ENCODE results near the gene PTBP2.

Gene PTBP2, protein sequence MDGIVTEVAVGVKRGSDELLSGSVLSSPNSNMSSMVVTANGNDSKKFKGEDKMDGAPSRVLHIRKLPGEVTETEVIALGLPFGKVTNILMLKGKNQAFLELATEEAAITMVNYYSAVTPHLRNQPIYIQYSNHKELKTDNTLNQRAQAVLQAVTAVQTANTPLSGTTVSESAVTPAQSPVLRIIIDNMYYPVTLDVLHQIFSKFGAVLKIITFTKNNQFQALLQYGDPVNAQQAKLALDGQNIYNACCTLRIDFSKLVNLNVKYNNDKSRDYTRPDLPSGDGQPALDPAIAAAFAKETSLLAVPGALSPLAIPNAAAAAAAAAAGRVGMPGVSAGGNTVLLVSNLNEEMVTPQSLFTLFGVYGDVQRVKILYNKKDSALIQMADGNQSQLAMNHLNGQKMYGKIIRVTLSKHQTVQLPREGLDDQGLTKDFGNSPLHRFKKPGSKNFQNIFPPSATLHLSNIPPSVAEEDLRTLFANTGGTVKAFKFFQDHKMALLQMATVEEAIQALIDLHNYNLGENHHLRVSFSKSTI

GRCh38 chr1:96721416-96722160 is at the start of gene PTBP2:
PTBP2 (plus strand) TSS chr1:96721784; CDS start chr1:96721865, 81 bp downstream.
- peak; percentile 62 for DNase-seq

GRCh38 chr1:96674915-96675314 is 46.7 kb upstream of the PTBP2 start:
- no peak for DNase-seq

GRCh38 chr1:96682056-96682455 is 39.5 kb upstream of the PTBP2 start:
- DNase-seq = no peak

- no peak for DNase-seq
Measured at GRCh38 chr1:96683931-96684330, 37.7 kb upstream of the PTBP2 start.

GRCh38 chr1:96684744-96685143 is 36.8 kb upstream of the PTBP2 start:
- DNase-seq = no peak

- no peak for DNase-seq
Measured at GRCh38 chr1:96688767-96689166, 32.8 kb upstream of the PTBP2 start.

DNA sequence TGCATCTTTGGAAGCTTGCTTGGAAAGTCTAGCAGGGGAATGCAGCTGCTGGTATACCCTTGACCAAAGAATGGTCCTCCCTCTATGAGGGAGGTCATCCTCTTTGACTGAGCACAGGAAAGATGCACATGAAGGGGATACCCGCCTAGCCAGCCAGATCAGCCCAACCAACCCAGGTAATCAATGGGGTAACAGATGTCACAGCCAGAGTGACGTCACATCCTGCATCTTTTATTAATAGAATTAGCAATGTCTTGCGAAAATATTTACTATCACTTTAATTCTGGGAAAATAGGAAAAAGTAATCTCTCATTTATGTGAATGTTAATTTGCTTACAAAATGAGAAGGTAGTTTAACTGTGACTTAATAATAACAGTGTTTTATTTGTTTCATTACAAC is 25.6 kb upstream of the PTBP2 start:
- DNase-seq = no peak

DNA sequence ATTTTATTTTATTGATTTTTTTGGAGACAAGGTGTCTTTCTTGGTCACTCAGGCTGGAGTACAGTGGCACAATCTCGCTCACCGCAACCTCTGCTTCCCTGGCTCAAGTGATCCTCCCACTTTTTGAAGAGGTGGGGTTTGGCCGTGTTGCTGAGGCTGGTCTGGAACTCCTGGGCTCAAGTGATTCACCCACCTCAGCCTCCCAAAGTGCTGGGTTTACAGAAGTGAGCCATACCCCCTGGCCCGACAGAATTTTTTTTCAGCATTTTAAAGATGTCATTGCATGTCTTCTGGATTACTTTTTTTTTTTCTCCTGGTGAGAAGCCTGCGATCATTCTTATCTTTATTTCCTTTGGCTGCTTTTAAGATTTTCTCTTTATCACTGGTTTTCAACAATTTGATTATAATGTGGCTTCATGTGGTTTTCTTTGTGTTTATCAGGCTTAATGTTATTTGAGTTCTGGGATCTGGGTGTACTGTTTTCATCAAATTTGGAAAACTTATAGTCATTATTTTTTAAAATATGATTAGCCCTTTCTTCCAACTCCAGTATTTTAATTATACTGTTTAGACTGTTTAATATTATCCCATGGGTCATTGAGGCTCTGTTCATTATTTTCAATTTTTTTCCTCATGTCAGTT is 23.1 kb upstream of the PTBP2 start:
- DNase-seq = no peak

DNA sequence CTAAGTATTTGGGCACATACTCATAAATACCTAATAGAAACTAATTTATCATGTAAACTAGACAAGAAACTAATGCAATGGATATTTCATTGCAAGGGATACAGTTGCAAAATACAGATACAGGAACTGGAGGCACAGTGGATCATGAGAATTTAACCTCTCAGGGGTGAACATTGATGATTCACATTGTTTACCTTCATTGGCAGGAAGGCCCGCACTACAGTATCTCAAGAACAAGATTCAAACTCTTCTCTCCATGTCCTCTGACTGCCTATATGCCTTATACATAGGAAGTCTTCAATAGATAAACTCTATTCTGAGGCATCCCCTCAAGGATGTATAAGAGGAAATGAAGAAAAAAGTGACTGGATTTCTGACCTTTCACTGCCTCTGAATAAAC is 18.4 kb upstream of the PTBP2 start:
- DNase-seq = no peak

- DNase-seq = no peak
Measured at GRCh38 chr1:96707023-96707422, 14.6 kb upstream of the PTBP2 start.

GRCh38 chr1:96708482-96708881 is 13.1 kb upstream of the PTBP2 start:
- no peak for DNase-seq

DNA sequence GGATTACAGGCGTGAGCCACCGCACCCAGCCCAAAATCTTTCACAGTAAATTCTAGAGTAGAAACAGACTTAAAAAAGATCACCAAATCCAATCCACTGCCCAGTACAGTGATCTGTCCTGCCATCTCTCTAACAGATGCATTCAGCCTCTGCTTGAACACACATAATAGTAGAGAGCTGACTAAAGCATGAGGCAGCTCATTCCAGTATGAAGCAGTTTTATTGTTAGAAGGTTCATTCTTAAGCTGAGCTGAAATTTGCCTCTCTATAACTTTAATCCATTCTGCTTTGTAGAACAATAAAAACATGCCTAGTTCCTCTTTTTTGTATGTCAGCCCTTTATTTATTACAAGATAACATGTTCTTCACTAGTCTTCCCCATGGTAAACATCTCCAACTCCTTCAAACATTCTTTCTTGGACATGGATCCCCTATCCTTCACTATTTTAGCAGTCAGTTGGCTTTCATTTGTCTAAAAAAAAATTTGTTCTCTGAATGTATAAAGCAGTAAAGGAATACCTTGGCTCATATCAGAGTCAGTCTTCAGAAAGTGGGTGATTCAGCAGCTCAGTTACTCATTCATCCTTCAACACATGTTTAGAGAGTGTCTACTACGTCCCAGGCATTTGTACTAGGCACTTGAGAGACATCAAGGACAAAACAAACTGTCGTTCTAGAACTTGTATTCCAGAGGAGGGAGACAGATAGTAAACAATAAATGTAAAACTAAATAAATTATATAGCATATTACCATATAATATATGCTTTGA is 10.7 kb upstream of the PTBP2 start:
- no peak for DNase-seq

DNA sequence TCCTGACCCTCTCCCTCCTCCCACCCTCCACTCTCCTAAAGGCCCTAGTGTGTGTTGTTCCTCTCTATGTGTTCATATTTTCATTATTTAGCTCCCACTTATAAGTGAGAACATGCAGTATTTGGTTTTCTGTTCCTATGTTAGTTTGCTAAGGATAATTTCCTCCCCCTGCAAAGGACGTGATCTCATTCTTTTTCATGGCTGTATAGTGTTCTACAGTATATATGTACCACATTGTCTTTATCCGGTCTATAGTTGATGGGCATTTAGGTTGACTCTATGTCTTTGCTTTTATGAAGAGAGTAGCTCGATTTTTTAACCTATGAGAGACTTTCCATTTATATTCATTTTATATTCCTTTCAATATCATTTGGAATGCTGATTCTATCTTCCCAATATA is 7.9 kb upstream of the PTBP2 start:
- no peak for DNase-seq

DNA sequence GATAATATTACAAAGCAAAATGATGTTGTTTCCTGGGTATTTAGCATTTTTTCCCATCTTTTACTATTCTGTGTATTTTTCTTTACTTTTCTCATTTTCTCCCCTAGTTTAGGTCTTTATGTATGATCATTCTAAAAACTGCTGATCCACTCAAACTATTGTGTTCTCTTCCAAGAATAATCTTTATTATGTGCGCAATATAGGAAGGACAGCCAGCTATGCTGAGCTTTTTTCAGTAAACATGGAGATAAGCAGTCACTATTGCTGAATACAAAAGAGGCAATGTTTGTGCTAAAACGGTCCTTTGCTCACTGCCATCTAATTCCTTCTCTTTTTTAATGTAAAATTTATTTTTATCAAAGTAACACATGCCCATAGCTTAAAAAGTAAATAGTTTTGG is 6.7 kb upstream of the PTBP2 start:
- no peak for DNase-seq

DNA sequence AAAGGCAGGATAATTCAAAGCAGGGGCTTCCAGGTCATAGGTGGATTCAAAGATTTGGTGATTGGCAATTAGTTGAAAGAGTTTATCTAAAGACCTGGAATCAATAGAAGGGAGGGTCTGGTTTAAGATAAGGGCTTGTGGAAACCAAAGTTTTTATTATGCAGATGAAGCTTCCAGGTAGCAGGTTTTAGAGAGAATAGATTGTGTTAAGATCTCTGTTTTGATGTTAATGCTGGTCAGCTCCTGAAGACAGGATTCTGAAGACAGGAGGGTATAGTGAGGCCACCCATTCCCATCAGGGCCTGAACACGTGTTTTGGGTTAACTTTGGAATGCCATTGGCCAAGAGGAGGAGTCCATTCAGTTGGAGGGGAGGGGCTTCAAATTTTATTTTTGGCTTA is 6.1 kb upstream of the PTBP2 start:
- no peak for DNase-seq

DNA sequence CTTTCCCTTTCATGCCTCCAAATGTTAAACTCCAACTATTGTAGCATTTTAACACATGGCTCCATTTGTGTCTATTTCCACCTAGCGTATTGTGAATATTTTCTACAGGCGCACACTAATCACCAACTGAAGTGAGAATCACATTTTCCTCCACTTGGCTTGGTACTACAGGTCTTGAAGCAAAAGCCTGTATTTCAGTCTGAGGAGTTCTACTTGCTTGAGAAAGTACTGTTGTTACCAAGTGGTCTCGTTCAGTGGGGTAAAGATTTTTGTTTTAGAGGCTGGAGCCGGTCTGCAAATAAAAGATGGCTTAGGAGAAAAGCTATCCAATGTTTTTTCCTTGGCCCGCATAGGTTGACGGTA is 550 bp upstream of the PTBP2 start:
- DNase-seq = peak; percentile 56

GRCh38 chr1:96722161-96722922 is 758 bp downstream of the PTBP2 start:
- peak; percentile 47 for DNase-seq

DNA sequence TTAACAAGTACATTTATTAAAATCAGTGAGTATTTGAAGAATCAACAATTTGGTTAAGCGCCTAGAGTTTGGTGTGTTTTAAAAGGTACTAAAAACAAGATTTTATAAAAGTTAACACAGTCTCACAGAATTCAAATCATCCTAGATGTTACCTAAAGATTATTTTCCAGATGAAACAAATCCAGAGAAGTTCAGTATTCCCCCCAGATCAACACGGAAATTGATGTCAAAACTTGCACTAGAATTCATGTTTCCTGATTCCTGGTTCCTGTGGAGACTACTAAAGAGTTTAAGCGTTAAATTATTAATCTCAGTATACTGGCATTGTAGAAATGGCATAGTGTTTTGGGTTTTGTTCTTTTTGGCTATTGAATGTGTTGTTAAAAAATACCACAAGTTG is 1.4 kb downstream of the PTBP2 start:
- no peak for DNase-seq

DNA sequence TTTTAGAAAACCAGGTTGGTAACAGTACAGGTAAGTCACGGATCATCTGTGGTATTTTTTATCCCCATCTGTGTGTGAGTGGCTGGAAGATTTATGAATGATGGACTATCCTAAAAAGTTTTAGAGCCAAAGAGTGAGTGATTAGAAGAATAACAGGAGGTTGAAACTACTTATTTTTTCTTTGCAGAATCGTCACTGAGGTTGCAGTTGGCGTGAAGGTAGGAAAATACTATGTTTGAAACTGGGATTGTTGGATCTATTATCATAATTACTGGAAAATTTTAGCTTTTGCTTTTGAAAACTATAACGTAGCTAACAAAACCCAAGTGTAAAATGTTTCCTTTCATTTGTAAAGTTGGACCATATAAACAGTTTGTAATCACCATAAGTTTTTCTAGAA is 1.8 kb downstream of the PTBP2 start:
- no peak for DNase-seq

- no peak for DNase-seq
Measured at GRCh38 chr1:96723936-96724335, 2.4 kb downstream of the PTBP2 start.

DNA sequence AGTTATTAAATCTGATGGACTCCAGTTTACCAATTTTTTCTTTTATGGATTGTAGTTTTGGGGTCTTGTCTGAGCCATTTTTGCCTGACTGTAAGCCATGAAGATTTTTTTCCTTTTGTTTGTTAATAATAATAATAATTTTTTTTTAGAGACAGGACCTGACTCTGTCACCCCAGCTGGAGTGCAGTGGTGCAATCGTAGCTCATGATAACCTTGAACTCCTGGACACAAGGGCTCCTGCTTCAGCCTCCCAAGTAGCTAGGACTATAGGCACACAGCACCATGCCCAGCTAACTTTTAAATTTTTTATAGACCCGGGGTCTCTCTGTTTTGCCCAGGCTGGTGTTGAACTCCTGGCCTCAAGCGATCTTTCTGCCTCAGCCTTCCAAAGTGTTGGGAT is 6.3 kb downstream of the PTBP2 start:
- DNase-seq = no peak
